Left kidney (tissue), 2 donors: ENCODE data around the gene SELPLG. TPM values are rescaled to one million over a fixed set of nuclear protein-coding genes. Genes with fewer than 3 reads are reported as not detected.

ENCODE experiments used
- DNase-seq: peaks from one replicate; pipeline ENCODE4 v3.0.0-alpha.2; 2013
- polyA plus RNA-seq: library from polyadenylated mRNA; unstranded; fragments of 120-200 nt; gene quantifications from one replicate; pipeline ENCODE4 v1.2.1, GENCODE V29; 2013; ENCODE audit not compliant: insufficient read length

The SELPLG gene
- polyA plus RNA-seq, 1 donor, result 1.3 TPM

- DNase-seq, result no peak
Observed at GRCh38 chr12:108572166-108572790, 61.4 kb downstream of the SELPLG start.

Other genes starting within 250 kb of the SELPLG start
- gene FICD, start 118.6 kb downstream of the SELPLG start, polyA plus RNA-seq, result 3.6 TPM
- 69.0 TPM for gene SART3, start 72.7 kb downstream of the SELPLG start, polyA plus RNA-seq
- 107 TPM for gene ISCU, start 71.3 kb downstream of the SELPLG start, polyA plus RNA-seq
- gene TMEM119, start 35.8 kb downstream of the SELPLG start, polyA plus RNA-seq, result 15.0 TPM
- gene CORO1C, start 97.6 kb upstream of the SELPLG start, polyA plus RNA-seq, result 72.3 TPM
- gene SSH1, start 223.7 kb upstream of the SELPLG start, polyA plus RNA-seq, result 22.9 TPM
- 0.58 TPM for gene DAO, start 246.2 kb upstream of the SELPLG start, polyA plus RNA-seq